Naive thymus-derived CD4-positive, alpha-beta T cell (primary cell): ENCODE results near the gene STX11. TPM values are rescaled to one million over a fixed set of nuclear protein-coding genes. Genes with fewer than 3 reads are reported as not detected.

Source experiments
- ATAC-seq: fragments of 150-1000 bp; cut with Tn5 transposase; 2 replicates; pipeline ENCODE4 v1.10.0; 2021; ENCODE audit warnings: mild to moderate bottlenecking, moderate library complexity
- CTCF ChIA-PET: fragments of 350-600 bp; sonication (Branson Sonifier 250); formaldehyde crosslinking; loops from one replicate; lab custom pipeline; 2021; ENCODE audit warnings: antibody characterized with exemption; lab: Charles Lee
- POLR2A ChIA-PET: fragments of 350-600 bp; sonication (Branson Sonifier 250); formaldehyde crosslinking; loops from one replicate; lab custom pipeline; 2021; ENCODE audit warnings: antibody characterized with exemption, inconsistent platforms; lab: Charles Lee
- DNase-seq, 9 donors: peaks; one replicate each; pipeline versions ENCODE4 v3.0.0 to v3.0.0-alpha.2; 2020 to 2022; ENCODE audit warnings: mixed read lengths in 1 of 9
- H3K27ac ChIP-seq: one replicate; pipeline ENCODE4 v1.7.0; 2013; ENCODE audit warnings: mild to moderate bottlenecking, low read depth, low read length, moderate library complexity
- H3K27me3 ChIP-seq, 2 donors: one replicate each; pipeline ENCODE4 v1.7.0; 2013; ENCODE audit warnings: low read length in 2 of 2, mild to moderate bottlenecking in 2 of 2, moderate library complexity in 2 of 2; ENCODE audit not compliant: control insufficient read depth in 2 of 2, insufficient read depth in 2 of 2
- H3K36me3 ChIP-seq, 3 experiments: 1 replicate in 2 of 3; 2 replicates in 1 of 3; pipeline ENCODE4 v1.7.0; 2013; ENCODE audit warnings: low read length in 3 of 3, mild to moderate bottlenecking in 3 of 3, moderate library complexity in 1 of 3; ENCODE audit not compliant: insufficient read depth in 3 of 3, control insufficient read depth in 2 of 3
- H3K4me1 ChIP-seq, 2 donors: one replicate each; pipeline ENCODE4 v1.7.0; 2013; ENCODE audit warnings: low read length in 2 of 2, mild to moderate bottlenecking in 2 of 2, moderate library complexity in 1 of 2; ENCODE audit not compliant: control insufficient read depth in 2 of 2, insufficient read depth in 2 of 2
- H3K4me3 ChIP-seq: 2 replicates; pipeline ENCODE4 v1.7.0; 2013; ENCODE audit warnings: mild to moderate bottlenecking, low read length
- H3K9me3 ChIP-seq, 3 experiments: 1 replicate in 2 of 3; 2 replicates in 1 of 3; pipeline ENCODE4 v1.7.0; 2013; ENCODE audit warnings: low read length in 3 of 3; ENCODE audit not compliant: control insufficient read depth in 2 of 3
- H3K27ac Mint-ChIP-seq, 9 donors: one replicate each; pipeline ENCODE4 v1.8.0; 2020 to 2022; ENCODE audit warnings: mixed read lengths in 9 of 9, mild to moderate bottlenecking in 8 of 9, moderate library complexity in 5 of 9, inconsistent platforms in 2 of 9
- H3K27me3 Mint-ChIP-seq, 5 donors: one replicate each; pipeline ENCODE4 v1.8.0; 2021 to 2022; ENCODE audit warnings: mixed read lengths in 5 of 5, mild to moderate bottlenecking in 1 of 5
- H3K36me3 Mint-ChIP-seq, 5 donors: one replicate each; pipeline ENCODE4 v1.8.0; 2020 to 2022; ENCODE audit warnings: mixed read lengths in 5 of 5, mild to moderate bottlenecking in 3 of 5, inconsistent platforms in 1 of 5
- H3K4me1 Mint-ChIP-seq, 7 donors: one replicate each; pipeline ENCODE4 v1.8.0; 2020 to 2022; ENCODE audit warnings: mixed read lengths in 7 of 7, mild to moderate bottlenecking in 3 of 7, inconsistent platforms in 1 of 7
- H3K4me3 Mint-ChIP-seq, 10 donors: one replicate each; pipeline ENCODE4 v1.8.0; 2020 to 2022; ENCODE audit warnings: mild to moderate bottlenecking in 10 of 10, mixed read lengths in 10 of 10, moderate library complexity in 6 of 10, inconsistent platforms in 2 of 10
- H3K9me3 Mint-ChIP-seq, 11 donors: one replicate each; pipeline ENCODE4 v1.8.0; 2020 to 2022; ENCODE audit warnings: mixed read lengths in 11 of 11, mild to moderate bottlenecking in 4 of 11, inconsistent platforms in 1 of 11, moderate library complexity in 1 of 11
- intact Hi-C, 2 donors: fragments of 100-400 bp; cut with micrococcal nuclease; formaldehyde crosslinking; loops; one replicate each; pipeline ENCODE4 v1.15.1; 2023
- polyA plus RNA-seq, 2 donors: library from polyadenylated mRNA; unstranded; fragments of 300-500 nt; fragmentation: Illumina TruSeq; gene quantifications; one replicate each; pipeline ENCODE4 v1.2.3, GENCODE V29; 2021
- total RNA-seq, 6 experiments: library from RNA in 5 of 6; stranded (reverse) in 5 of 6; gene quantifications; 1 replicate in 5 of 6; 2 replicates in 1 of 6; pipeline ENCODE4 v1.2.3 and lab custom pipeline; 2021 to 2026

STX11 gene
- total and polyA plus RNA-seq, 7 experiments from 2014 or later, result 1.9 to 60.5 (median 2.7) TPM

DNA sequence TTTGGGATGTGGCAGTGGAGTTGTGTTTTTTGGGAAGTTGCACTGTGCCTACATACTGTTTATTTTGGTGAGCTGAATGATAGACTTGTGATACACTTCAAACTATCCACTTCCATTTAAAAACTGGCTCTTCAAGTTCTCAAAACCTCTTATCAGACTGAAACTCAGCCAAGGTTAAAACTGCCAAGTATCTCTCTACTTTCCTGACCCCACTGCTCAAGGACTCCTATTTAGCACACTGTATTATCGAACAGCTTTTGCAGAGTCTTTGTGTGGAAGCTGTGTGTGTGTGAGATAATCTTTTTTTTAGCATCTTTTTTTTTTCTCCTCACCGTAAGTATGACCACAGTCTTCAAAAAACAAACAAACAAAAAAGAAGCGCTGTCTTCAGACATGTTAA lies 21.1 kb downstream of the STX11 start:
- Histone ChIP-seq H3K27me3 (no peaks in the 10 kb centered on the region), H3K4me3 (no peak overlapping the region), H3K4me1 (no peaks in the 10 kb centered on the region), H3K36me3 (no peaks in the 10 kb centered on the region), H3K27ac (no peak overlapping the region), H3K9me3 (no peaks in the 10 kb centered on the region)
- ChIA-PET POLR2A (no interaction called here), CTCF (no interaction called here)
- no peak for DNase-seq
- no peak for ATAC-seq
- Mint-ChIP-seq H3K27ac (no peak overlapping the region), H3K9me3 (no peaks in the 10 kb centered on the region), H3K4me3 (no peak overlapping the region), H3K36me3 (peaks cover 0 to 57% (median 22%) of the 10 kb centered on the region in 5 donors), H3K4me1 (peaks cover 0 to 14% (median 0%) of the 10 kb centered on the region in 7 donors), H3K27me3 (no peaks in the 10 kb centered on the region)
- intact Hi-C loops, result no loop called here

DNA sequence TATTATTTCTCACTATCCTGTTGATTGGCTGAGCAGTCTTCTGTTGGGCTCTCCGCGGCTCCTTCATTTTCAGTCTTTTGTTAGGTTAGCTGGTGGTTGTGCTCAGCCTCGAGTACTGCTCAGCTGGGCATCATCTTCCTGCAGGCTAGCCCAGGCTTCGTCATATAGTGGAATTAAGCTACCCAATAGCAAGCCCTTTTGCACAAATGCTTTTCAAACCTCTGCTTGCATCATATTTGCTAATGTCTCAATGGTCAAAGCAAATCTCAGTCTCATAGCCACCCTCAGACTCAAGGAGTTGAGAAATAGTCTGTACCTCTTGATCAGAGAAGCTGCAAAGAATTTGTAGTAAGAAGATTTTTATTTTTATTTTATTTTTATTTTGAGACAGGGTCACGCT lies 23.7 kb downstream of the STX11 start:
- H3K36me3 Mint-ChIP-seq, result peaks cover 0 to 51% (median 17%) of the 10 kb centered on the region in 5 donors
- H3K9me3 ChIP-seq, result no peaks in the 10 kb centered on the region
- peak; percentile 66 for ATAC-seq
- H3K27me3 Mint-ChIP-seq, result no peaks in the 10 kb centered on the region
- no peak overlapping the region for H3K4me3 Mint-ChIP-seq
- DNase-seq, result no peak
- H3K4me1 ChIP-seq, result no peaks in the 10 kb centered on the region
- no peak overlapping the region for H3K4me3 ChIP-seq
- no peaks in the 10 kb centered on the region for H3K27me3 ChIP-seq
- CTCF ChIA-PET, result no interaction called here
- no peaks in the 10 kb centered on the region for H3K9me3 Mint-ChIP-seq
- no peak overlapping the region for H3K27ac Mint-ChIP-seq
- H3K4me1 Mint-ChIP-seq, result peaks cover 0 to 26% (median 4%) of the 10 kb centered on the region in 7 donors
- no peak overlapping the region for H3K27ac ChIP-seq
- intact Hi-C loops, result no loop called here
- POLR2A ChIA-PET, result no interaction called here
- no peaks in the 10 kb centered on the region for H3K36me3 ChIP-seq

DNA sequence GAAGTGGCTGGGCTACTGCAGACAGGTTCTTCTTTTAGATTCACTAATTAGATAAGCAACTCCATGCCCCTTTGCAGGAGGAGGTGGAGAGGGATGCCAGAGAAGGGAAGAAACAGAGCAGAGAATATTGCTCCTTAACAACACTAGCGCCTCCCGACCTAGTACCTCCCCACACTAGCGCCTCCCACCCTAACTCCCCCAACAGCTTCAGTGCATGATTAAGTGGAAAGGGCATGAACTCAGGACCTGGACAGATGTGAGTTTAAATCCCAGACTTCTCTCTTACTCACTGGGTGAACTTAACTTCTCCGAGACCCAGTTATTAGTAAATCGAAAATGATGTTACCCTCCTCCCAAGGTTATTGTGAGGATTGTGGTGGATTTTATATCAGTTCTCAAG lies 25.7 kb downstream of the STX11 start:
- CTCF ChIA-PET, result no interaction called here
- H3K9me3 ChIP-seq, result no peaks in the 10 kb centered on the region
- Mint-ChIP-seq H3K4me3 (no peak overlapping the region), H3K27me3 (no peaks in the 10 kb centered on the region), H3K27ac (no peak overlapping the region), H3K4me1 (peaks cover 0 to 40% (median 14%) of the 10 kb centered on the region in 7 donors), H3K9me3 (peaks cover 0 to 1% (median 0%) of the 10 kb centered on the region in 11 donors), H3K36me3 (peaks cover 0 to 45% (median 13%) of the 10 kb centered on the region in 5 donors)
- H3K27ac ChIP-seq, result no peak overlapping the region
- DNase-seq, result no peak
- H3K27me3 ChIP-seq, result no peaks in the 10 kb centered on the region
- ATAC-seq, result no peak
- intact Hi-C loops, result no loop called here
- no peaks in the 10 kb centered on the region for H3K4me1 ChIP-seq
- POLR2A ChIA-PET, result no interaction called here
- H3K36me3 ChIP-seq, result no peaks in the 10 kb centered on the region
- H3K4me3 ChIP-seq, result no peak overlapping the region

DNA sequence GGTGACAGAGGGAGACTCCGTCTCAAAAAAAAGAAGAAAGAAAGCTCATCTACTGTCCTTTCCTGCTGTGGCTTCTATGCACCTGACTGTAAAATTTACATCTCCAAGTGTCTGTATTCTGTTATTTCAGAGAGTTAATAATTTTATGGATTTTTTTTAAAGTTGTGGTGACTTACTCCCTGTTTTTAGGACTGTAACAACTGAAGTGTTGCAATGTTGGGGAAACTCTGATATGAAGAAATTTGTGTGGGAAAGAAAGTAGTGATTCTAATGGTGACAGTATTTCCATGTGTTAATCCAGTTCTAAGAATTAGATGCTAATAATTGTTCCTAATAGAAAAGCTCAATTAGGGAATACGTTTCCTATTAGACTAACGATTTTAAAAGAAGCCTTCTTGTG lies 27.4 kb downstream of the STX11 start:
- no peaks in the 10 kb centered on the region for H3K27me3 Mint-ChIP-seq
- H3K27ac ChIP-seq, result no peak overlapping the region
- peaks cover 0 to 1% (median 0%) of the 10 kb centered on the region in 11 donors for H3K9me3 Mint-ChIP-seq
- no peak overlapping the region for H3K4me3 ChIP-seq
- no peaks in the 10 kb centered on the region for H3K27me3 ChIP-seq
- ATAC-seq, result no peak
- DNase-seq, result no peak
- ChIA-PET CTCF (no interaction called here), POLR2A (no interaction called here)
- peaks cover 0 to 48% (median 14%) of the 10 kb centered on the region in 7 donors for H3K4me1 Mint-ChIP-seq
- no peaks in the 10 kb centered on the region for H3K36me3 ChIP-seq
- no peak overlapping the region for H3K27ac Mint-ChIP-seq
- H3K4me3 Mint-ChIP-seq, result no peak overlapping the region
- no peaks in the 10 kb centered on the region for H3K9me3 ChIP-seq
- H3K36me3 Mint-ChIP-seq, result peaks cover 0 to 42% (median 4%) of the 10 kb centered on the region in 5 donors
- intact Hi-C loops, result no loop called here
- no peaks in the 10 kb centered on the region for H3K4me1 ChIP-seq

DNA sequence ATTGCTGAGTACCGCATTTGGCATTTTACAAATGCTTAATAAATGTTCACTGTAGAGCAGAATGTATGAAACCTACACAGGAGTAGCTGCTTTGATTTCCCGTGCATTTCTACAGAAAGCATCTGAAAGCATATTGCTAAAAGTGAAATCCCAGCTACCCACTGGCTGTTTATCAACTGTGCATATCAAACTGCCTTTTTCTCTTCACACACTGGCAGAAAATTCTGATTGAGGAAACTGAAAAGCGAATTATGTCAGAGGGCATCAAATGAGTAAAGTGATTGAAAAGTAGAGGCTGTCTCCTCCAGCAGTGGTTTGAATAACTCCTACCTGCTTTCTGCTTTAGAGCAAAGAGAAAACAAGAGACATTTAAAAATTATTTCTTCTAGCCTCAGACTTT lies 28.0 kb downstream of the STX11 start:
- no peak overlapping the region for H3K4me3 ChIP-seq
- ATAC-seq, result no peak

DNA sequence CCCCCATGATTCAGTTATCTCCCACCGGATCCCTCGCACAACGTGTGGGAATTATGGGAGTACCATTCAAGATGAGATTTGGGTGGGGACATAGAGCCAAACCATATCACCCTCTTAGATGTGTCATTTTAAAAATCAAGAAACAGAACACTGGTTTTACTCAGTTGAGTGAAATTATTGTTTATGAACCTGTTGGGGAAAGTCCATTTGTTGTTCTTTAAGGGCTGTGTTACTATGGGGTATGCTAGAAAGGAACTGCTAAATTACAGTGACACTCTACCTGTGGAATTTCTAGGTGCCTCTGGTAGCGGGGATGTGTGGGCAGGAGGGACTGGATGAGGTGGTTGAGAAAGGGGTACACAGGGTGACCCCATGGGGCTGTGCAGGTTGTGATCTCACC lies 28.9 kb downstream of the STX11 start:
- Mint-ChIP-seq H3K4me1 (peaks cover 0 to 58% (median 14%) of the 10 kb centered on the region in 7 donors), H3K9me3 (peaks cover 0 to 1% (median 0%) of the 10 kb centered on the region in 11 donors), H3K4me3 (peak overlapping the region in 2 of 10 donors; percentile 5 to 32), H3K36me3 (peaks cover 0 to 39% (median 4%) of the 10 kb centered on the region in 5 donors), H3K27ac (peak overlapping the region in 2 of 9 donors; percentile 39 to 45), H3K27me3 (no peaks in the 10 kb centered on the region)
- intact Hi-C loops, result no loop called here
- ChIA-PET CTCF (no interaction called here), POLR2A (no interaction called here)
- DNase-seq (peak in 1 of 9 donors; percentile 25), ATAC-seq (no peak)
- no peaks in the 10 kb centered on the region for H3K27me3 ChIP-seq
- no peak overlapping the region for H3K27ac ChIP-seq
- no peaks in the 10 kb centered on the region for H3K36me3 ChIP-seq
- H3K4me1 ChIP-seq, result no peaks in the 10 kb centered on the region
- no peaks in the 10 kb centered on the region for H3K9me3 ChIP-seq
- no peak overlapping the region for H3K4me3 ChIP-seq

More for the DNA sequence above, 28.0 kb downstream of the STX11 start:
- Mint-ChIP-seq H3K36me3 (peaks cover 0 to 40% (median 4%) of the 10 kb centered on the region in 5 donors), H3K27me3 (no peaks in the 10 kb centered on the region), H3K9me3 (peaks cover 0 to 1% (median 0%) of the 10 kb centered on the region in 11 donors), H3K4me3 (no peak overlapping the region), H3K4me1 (peaks cover 0 to 53% (median 14%) of the 10 kb centered on the region in 7 donors), H3K27ac (no peak overlapping the region)
- ChIA-PET CTCF (no interaction called here), POLR2A (interaction anchor here (0.7 kb wide), 1 partner anchor 204 kb away, joined by 3 read pairs; no protein-coding TSS in a partner anchor)
- Histone ChIP-seq H3K9me3 (no peaks in the 10 kb centered on the region), H3K27ac (peak overlapping the region; percentile 4), H3K4me1 (no peaks in the 10 kb centered on the region), H3K27me3 (no peaks in the 10 kb centered on the region), H3K36me3 (no peaks in the 10 kb centered on the region)
- no peak for DNase-seq
- intact Hi-C loops, result no loop called here

DNA sequence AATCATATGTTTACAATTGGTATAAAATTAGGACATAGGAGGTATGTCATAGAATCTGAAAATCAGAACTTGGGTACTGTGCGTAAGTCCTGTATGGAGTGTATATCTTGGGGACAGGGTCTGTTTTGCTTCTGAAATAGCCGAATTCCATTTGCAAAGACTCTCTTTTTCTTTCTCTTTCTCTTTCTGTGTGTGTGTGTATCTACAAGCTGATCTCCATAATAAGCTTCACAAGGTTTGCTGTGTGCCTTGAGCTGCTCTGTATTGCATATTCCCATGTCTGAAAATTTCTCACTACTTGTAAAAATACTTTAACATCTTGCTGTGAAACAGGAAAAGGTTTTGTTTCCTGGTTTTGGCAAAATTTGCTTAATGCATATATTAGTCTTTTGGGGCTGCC lies 29.5 kb downstream of the STX11 start:
- no peaks in the 10 kb centered on the region for H3K9me3 ChIP-seq
- ATAC-seq (peak; percentile 17), DNase-seq (no peak)
- ChIA-PET POLR2A (no interaction called here), CTCF (no interaction called here)
- Mint-ChIP-seq H3K27ac (peak overlapping the region in 1 of 9 donors; percentile 2), H3K9me3 (peaks cover 0 to 1% (median 0%) of the 10 kb centered on the region in 11 donors), H3K4me1 (peaks cover 0 to 58% (median 14%) of the 10 kb centered on the region in 7 donors), H3K36me3 (peaks cover 0 to 41% (median 4%) of the 10 kb centered on the region in 5 donors), H3K4me3 (peak overlapping the region in 1 of 10 donors; percentile 41), H3K27me3 (no peaks in the 10 kb centered on the region)
- H3K27me3 ChIP-seq, result no peaks in the 10 kb centered on the region
- no peak overlapping the region for H3K27ac ChIP-seq
- no peaks in the 10 kb centered on the region for H3K4me1 ChIP-seq
- no peaks in the 10 kb centered on the region for H3K36me3 ChIP-seq
- intact Hi-C loops, result no loop called here
- H3K4me3 ChIP-seq, result no peak overlapping the region
